ENCODE results near the gene EPB41L4A.

GRCh38 chr5:112351225-112351624 lies 67.9 kb downstream of the EPB41L4A start:
- TF ChIP-seq POLR2A (IDR thresholded peaks at IDR 0.05; ENCODE audit: low read depth) = no peak
- TF ChIP-seq POLR2AphosphoS5 (IDR thresholded peaks at IDR 0.05) = no peak
- no peak for TF ChIP-seq CTCF (IDR thresholded peaks at IDR 0.05)
- no peak for TF ChIP-seq EP300 (IDR thresholded peaks at IDR 0.05)
